ENCODE data around the gene LAMB4.

The LAMB4 gene

DNA sequence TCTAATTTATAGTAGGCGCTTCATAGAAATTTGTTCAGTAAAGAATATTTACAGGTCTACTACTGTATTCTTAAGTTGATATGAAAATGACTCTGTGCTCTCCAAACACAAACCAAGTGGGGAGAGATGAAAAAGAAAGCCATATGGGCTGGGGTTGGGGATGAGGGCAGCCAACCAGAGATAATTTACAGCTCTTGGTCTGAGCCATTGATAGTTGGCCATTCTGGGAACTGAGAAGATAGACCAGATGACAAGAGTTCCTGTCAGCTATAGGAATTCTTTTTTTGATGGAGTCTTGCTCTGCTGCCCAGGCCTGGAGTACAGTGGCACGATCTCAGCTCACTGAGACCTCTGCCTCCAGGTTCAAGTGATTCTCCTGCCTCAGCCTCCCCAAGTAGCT is 57.4 kb downstream of the LAMB4 start:
- H3K4me3 ChIP-seq (ENCODE audit: control insufficient read depth, low read depth, low read length), result no peak overlapping the region
- TF ChIP-seq, protein P1, sequence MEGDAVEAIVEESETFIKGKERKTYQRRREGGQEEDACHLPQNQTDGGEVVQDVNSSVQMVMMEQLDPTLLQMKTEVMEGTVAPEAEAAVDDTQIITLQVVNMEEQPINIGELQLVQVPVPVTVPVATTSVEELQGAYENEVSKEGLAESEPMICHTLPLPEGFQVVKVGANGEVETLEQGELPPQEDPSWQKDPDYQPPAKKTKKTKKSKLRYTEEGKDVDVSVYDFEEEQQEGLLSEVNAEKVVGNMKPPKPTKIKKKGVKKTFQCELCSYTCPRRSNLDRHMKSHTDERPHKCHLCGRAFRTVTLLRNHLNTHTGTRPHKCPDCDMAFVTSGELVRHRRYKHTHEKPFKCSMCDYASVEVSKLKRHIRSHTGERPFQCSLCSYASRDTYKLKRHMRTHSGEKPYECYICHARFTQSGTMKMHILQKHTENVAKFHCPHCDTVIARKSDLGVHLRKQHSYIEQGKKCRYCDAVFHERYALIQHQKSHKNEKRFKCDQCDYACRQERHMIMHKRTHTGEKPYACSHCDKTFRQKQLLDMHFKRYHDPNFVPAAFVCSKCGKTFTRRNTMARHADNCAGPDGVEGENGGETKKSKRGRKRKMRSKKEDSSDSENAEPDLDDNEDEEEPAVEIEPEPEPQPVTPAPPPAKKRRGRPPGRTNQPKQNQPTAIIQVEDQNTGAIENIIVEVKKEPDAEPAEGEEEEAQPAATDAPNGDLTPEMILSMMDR (IDR thresholded peaks at IDR 0.05; ENCODE audit: control insufficient read depth, insufficient read depth, low read depth, low read length, missing control alignments), result no peak
- DNase-seq (ENCODE audit: low read depth), result no peak

DNA sequence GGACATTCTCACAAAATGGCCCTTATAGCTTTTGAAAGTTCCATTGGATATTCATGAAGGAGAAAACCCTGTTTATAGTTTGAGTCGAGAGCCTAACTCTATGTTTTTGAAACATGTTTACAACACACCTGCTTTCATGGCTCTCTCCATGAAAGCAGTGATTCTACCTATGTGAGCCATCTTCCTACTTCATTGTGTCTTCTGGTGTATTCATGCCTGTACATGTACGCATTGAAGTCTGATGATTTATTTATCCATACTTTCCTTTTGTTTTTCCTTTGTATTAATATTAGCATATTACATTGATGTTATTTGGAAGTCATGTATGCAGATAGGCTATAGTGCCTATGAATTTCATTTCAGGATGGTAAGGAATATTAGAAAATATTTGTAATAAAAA is 58.0 kb downstream of the LAMB4 start:
- no peak for DNase-seq (ENCODE audit: low read depth)
- TF ChIP-seq, protein P1 (IDR thresholded peaks at IDR 0.05; ENCODE audit: control insufficient read depth, insufficient read depth, low read depth, low read length, missing control alignments), result no peak
- H3K4me3 ChIP-seq (ENCODE audit: control insufficient read depth, low read depth, low read length), result no peak overlapping the region

DNA sequence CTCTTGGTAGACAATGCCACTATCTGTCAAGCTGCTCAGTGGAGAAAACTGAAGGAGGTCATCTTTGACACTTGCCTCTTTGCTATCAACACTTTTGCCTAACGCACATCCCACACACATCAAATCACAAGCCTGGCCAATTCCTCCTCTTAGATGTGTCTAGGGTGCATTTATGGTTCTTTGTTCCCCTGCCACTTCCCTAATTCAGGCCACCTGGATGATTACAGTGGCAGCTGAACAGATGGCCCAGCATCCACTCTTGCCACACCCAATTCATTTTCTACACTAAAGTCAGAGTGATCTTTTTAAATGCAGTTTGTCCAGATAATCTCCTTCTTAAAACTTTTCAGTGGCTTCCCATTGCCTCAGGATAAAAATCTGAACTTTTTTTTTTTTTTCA is 58.6 kb downstream of the LAMB4 start:
- TF ChIP-seq, protein P1 (IDR thresholded peaks at IDR 0.05; ENCODE audit: control insufficient read depth, insufficient read depth, low read depth, low read length, missing control alignments), result no peak
- no peak overlapping the region for H3K4me3 ChIP-seq (ENCODE audit: control insufficient read depth, low read depth, low read length)
- no peak for DNase-seq (ENCODE audit: low read depth)

DNA sequence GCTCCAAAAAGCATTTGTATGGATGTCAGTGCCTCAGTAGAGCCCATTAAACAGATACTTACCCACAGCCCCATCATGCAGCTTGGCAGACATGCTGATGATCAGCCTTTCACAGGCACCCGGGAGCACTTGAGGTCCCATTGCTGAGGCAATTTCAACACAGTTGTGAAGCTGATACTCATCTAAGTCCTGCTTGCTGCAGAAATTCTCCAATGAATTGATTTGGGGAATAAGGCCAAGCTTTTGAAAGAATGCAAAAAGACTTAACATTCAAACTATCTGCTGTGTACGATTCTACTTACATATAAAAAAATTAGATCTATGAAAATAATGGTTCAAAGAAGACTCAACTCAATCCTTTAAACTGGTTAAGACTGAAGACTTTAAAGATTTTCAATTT is 60.5 kb downstream of the LAMB4 start:
- TF ChIP-seq, protein P1 (IDR thresholded peaks at IDR 0.05; ENCODE audit: control insufficient read depth, insufficient read depth, low read depth, low read length, missing control alignments), result no peak
- no peak for DNase-seq (ENCODE audit: low read depth)
- no peak overlapping the region for H3K4me3 ChIP-seq (ENCODE audit: control insufficient read depth, low read depth, low read length)

DNA sequence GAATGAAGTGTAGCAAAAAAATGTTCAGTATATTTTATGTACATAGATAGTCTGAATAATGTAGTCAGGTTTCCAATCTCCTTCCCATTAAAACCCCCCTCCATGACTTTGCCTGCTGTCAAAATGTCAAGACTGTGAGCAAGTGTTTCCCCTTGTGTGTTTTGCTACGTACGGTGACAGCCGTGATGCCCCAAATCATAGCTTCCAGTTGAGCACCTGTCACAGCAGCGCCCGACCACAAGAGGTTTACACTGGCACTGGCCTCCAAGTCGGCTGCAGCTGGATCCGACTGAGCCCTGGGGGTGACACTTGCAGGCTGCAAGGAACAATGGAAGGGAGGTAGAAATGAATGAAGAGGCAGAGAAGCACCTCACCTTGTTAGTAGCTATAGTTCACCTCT is 62.3 kb downstream of the LAMB4 start:
- no peak for DNase-seq (ENCODE audit: low read depth)
- no peak overlapping the region for H3K4me3 ChIP-seq (ENCODE audit: control insufficient read depth, low read depth, low read length)
- TF ChIP-seq, protein P1 (IDR thresholded peaks at IDR 0.05; ENCODE audit: control insufficient read depth, insufficient read depth, low read depth, low read length, missing control alignments), result no peak

DNA sequence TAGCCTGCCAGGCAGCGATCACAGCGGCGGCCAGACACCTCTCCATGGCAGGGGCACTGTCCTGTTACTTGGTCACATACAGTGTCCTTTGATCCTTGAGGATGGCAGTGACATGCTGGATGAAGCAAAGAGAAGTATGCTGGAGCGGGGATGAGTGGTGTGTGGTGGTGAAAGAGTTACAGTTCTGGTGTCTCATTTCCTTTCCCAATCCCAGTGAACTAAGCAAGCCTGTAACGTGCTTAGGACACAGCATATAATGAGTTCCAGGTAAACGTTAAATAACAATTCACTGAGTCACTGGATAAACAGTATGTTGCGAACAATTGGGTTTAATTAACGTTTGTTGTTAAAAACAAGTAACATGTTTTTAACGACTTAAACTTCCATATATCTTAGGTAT is 63.7 kb downstream of the LAMB4 start:
- TF ChIP-seq, protein P1 (IDR thresholded peaks at IDR 0.05; ENCODE audit: control insufficient read depth, insufficient read depth, low read depth, low read length, missing control alignments), result no peak
- no peak for DNase-seq (ENCODE audit: low read depth)
- H3K4me3 ChIP-seq (ENCODE audit: control insufficient read depth, low read depth, low read length), result no peak overlapping the region

DNA sequence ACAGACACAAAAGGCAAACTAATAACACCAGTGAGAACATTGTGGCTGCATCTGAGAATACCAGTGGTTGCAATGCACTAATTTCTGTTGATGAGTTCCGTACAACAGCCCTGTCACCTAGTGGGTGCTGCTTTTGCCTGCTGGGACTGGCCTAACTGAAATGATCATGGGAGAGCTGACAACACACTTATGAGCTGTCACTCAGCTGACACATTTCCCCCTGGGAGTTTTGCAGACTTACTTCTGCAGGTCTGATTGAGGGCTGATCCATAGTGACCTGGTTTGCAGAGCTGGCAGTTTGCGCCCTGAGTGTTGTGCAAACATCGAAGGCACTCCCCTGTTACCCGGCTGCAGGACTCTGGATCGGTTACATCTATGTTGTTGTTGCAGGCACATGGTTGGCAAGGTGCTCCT is 66.6 kb downstream of the LAMB4 start:
- TF ChIP-seq, protein P1 (IDR thresholded peaks at IDR 0.05; ENCODE audit: control insufficient read depth, insufficient read depth, low read depth, low read length, missing control alignments), result no peak
- DNase-seq (ENCODE audit: low read depth), result no peak
- no peak overlapping the region for H3K4me3 ChIP-seq (ENCODE audit: control insufficient read depth, low read depth, low read length)

Measured in AG09309 (cell line).